Frontal cortex (tissue), 4 donors: Measurements from ENCODE around the gene RIT2. TPM values are rescaled to one million over a fixed set of nuclear protein-coding genes. Genes with fewer than 3 reads are reported as not detected.

Experiments used
- DNase-seq, 2 donors: peaks; one replicate each; pipeline ENCODE4 v3.0.0; 2012; ENCODE audit warnings: low spot score in 2 of 2
- FAIRE-seq: peaks from 2 replicates; lab custom pipeline; 2012; peaks lifted over from hg19 to GRCh38; lab: Jason Lieb, UNC
- total RNA-seq: library from RNA; depleted of rRNA; stranded (reverse); fragments of >200 nt; gene quantifications from one replicate; pipeline ENCODE4 v1.2.3, GENCODE V29; 2014
- donor health status: control.
- donor health status: control.
- donor health status: control.

RIT2 gene
- total RNA-seq, 1 donor from 2014 or later: 29.3 TPM

- DNase-seq: no peak
- no peak for FAIRE-seq
Measured at GRCh38 chr18:42941860-42942259, 173.6 kb downstream of the RIT2 start.

- FAIRE-seq (no peak), DNase-seq (no peak)
Measured at GRCh38 chr18:42941021-42941420, 174.5 kb downstream of the RIT2 start.

- DNase-seq (no peak), FAIRE-seq (no peak)
Measured at GRCh38 chr18:42937436-42937835, 178.0 kb downstream of the RIT2 start.

GRCh38 chr18:42936289-42936688 is 179.2 kb downstream of the RIT2 start:
- no peak for FAIRE-seq
- DNase-seq: no peak

- peak in 1 of 2 donors; percentile 2 for DNase-seq
Measured at GRCh38 chr18:42931491-42931890, 184.0 kb downstream of the RIT2 start.

GRCh38 chr18:42929857-42930256 is 185.6 kb downstream of the RIT2 start:
- DNase-seq: no peak
- FAIRE-seq: no peak

More at GRCh38 chr18:42931491-42931890, 184.0 kb downstream of the RIT2 start:
- FAIRE-seq: no peak

- DNase-seq: no peak
Measured at GRCh38 chr18:42929181-42929580, 186.3 kb downstream of the RIT2 start.

GRCh38 chr18:42925036-42925435 is 190.4 kb downstream of the RIT2 start:
- DNase-seq (no peak), FAIRE-seq (no peak)

More at GRCh38 chr18:42929181-42929580, 186.3 kb downstream of the RIT2 start:
- no peak for FAIRE-seq

GRCh38 chr18:42922363-42922762 is 193.1 kb downstream of the RIT2 start:
- no peak for DNase-seq
- no peak for FAIRE-seq

- DNase-seq (no peak), FAIRE-seq (no peak)
Measured at GRCh38 chr18:42921226-42921737, 194.2 kb downstream of the RIT2 start.

GRCh38 chr18:42920621-42921020 is 194.9 kb downstream of the RIT2 start:
- FAIRE-seq: no peak
- DNase-seq: no peak

- no peak for FAIRE-seq
- no peak for DNase-seq
Measured at GRCh38 chr18:42915299-42915698, 200.2 kb downstream of the RIT2 start.

- FAIRE-seq: no peak
- no peak for DNase-seq
Measured at GRCh38 chr18:42914476-42914875, 201.0 kb downstream of the RIT2 start.

- DNase-seq (no peak), FAIRE-seq (no peak)
Measured at GRCh38 chr18:42909095-42909494, 206.4 kb downstream of the RIT2 start.

GRCh38 chr18:42906761-42907160 is 208.7 kb downstream of the RIT2 start:
- FAIRE-seq: no peak
- no peak for DNase-seq

GRCh38 chr18:42901161-42901560 is 214.3 kb downstream of the RIT2 start:
- no peak for DNase-seq
- no peak for FAIRE-seq

- DNase-seq (no peak), FAIRE-seq (no peak)
Measured at GRCh38 chr18:42893977-42894376, 221.5 kb downstream of the RIT2 start.

GRCh38 chr18:42892181-42892580 is 223.3 kb downstream of the RIT2 start:
- no peak for DNase-seq
- no peak for FAIRE-seq

GRCh38 chr18:42891705-42892104 is 223.8 kb downstream of the RIT2 start:
- DNase-seq (no peak), FAIRE-seq (no peak)

GRCh38 chr18:42883169-42883568 is 232.3 kb downstream of the RIT2 start:
- no peak for FAIRE-seq
- DNase-seq: no peak

- no peak for DNase-seq
- no peak for FAIRE-seq
Measured at GRCh38 chr18:42882122-42882521, 233.4 kb downstream of the RIT2 start.

GRCh38 chr18:42872838-42873237 is 242.6 kb downstream of the RIT2 start:
- FAIRE-seq (no peak), DNase-seq (no peak)
